ENCODE measurements around the gene LAMA2.
"Not testable (repeated sequence)": the region's sequence is repeated elsewhere in the genome, so short reads cannot be mapped to it uniquely, and the experiment has no call there.

Gene LAMA2

GRCh38 chr6:129006724-129007514, 124.0 kb downstream of the LAMA2 start:
- no peak for DNase-seq (ENCODE audit: low read depth)

- DNase-seq (ENCODE audit: low read depth): no peak
These were observed 124.9 kb downstream of the LAMA2 start for GRCh38 chr6:129007701-129008373.

GRCh38 chr6:129008591-129008990, 125.7 kb downstream of the LAMA2 start:
- DNase-seq (ENCODE audit: low read depth): no peak

GRCh38 chr6:129009851-129010250, 126.9 kb downstream of the LAMA2 start:
- DNase-seq (ENCODE audit: low read depth): no peak

- DNase-seq (ENCODE audit: low read depth): no peak
These were observed 131.4 kb downstream of the LAMA2 start for GRCh38 chr6:129014302-129014701.

GRCh38 chr6:129015721-129016120, 132.8 kb downstream of the LAMA2 start:
- no peak for DNase-seq (ENCODE audit: low read depth)

- no peak for DNase-seq (ENCODE audit: low read depth)
These were observed 133.9 kb downstream of the LAMA2 start for GRCh38 chr6:129016844-129017243.

GRCh38 chr6:129022011-129022553, 139.1 kb downstream of the LAMA2 start:
- DNase-seq (ENCODE audit: low read depth): no peak

GRCh38 chr6:129026601-129027000, 143.7 kb downstream of the LAMA2 start:
- DNase-seq (ENCODE audit: low read depth): no peak

GRCh38 chr6:129029778-129030177, 146.8 kb downstream of the LAMA2 start:
- no peak for DNase-seq (ENCODE audit: low read depth)

GRCh38 chr6:129030215-129030614, 147.3 kb downstream of the LAMA2 start:
- DNase-seq (ENCODE audit: low read depth): no peak

GRCh38 chr6:129031051-129031599, 148.2 kb downstream of the LAMA2 start:
- no peak for DNase-seq (ENCODE audit: low read depth)

- DNase-seq (ENCODE audit: low read depth): no peak
These were observed 149.7 kb downstream of the LAMA2 start for GRCh38 chr6:129032602-129033001.

- no peak for DNase-seq (ENCODE audit: low read depth)
These were observed 150.2 kb downstream of the LAMA2 start for GRCh38 chr6:129033180-129033579.

- no peak for DNase-seq (ENCODE audit: low read depth)
These were observed 150.6 kb downstream of the LAMA2 start for GRCh38 chr6:129033581-129033980.

GRCh38 chr6:129041563-129041962, 158.6 kb downstream of the LAMA2 start:
- DNase-seq (ENCODE audit: low read depth): no peak

GRCh38 chr6:129046526-129046925, 163.6 kb downstream of the LAMA2 start:
- no peak for DNase-seq (ENCODE audit: low read depth)

GRCh38 chr6:129047834-129048233, 164.9 kb downstream of the LAMA2 start:
- DNase-seq (ENCODE audit: low read depth): no peak

GRCh38 chr6:129050086-129050485, 167.1 kb downstream of the LAMA2 start:
- no peak for DNase-seq (ENCODE audit: low read depth)

- not testable (repeated sequence) for DNase-seq (ENCODE audit: low read depth)
These were observed 170.2 kb downstream of the LAMA2 start for GRCh38 chr6:129053143-129053542.

GRCh38 chr6:129055796-129056195, 172.9 kb downstream of the LAMA2 start:
- no peak for DNase-seq (ENCODE audit: low read depth)

- DNase-seq (ENCODE audit: low read depth): no peak
These were observed 176.7 kb downstream of the LAMA2 start for GRCh38 chr6:129059650-129060049.

- DNase-seq (ENCODE audit: low read depth): no peak
These were observed 186.1 kb downstream of the LAMA2 start for GRCh38 chr6:129069006-129069405.

All from activated T-helper 1 cell treated with Interleukin-2 at 50 U/mL for 16 hours (primary cell).